Measurements from ENCODE around the gene NOVA2. TPM values are rescaled to one million over a fixed set of nuclear protein-coding genes. Genes with fewer than 3 reads are reported as not detected.

The NOVA2 gene
- total and polyA plus RNA-seq, 2 donors (not counting 1 experiment from before 2014, with no cell fraction given), result not detected

- no peak for ATAC-seq (ENCODE audit: low read depth)
- Histone ChIP-seq H3K79me2 (ENCODE audit: control insufficient read depth, insufficient read depth, low read length) (no peaks in the 10 kb centered on the region), H2AFZ (ENCODE audit: insufficient read depth, low read depth, low read length, poor library complexity, severe bottlenecking) (no peak overlapping the region), H3K27me3 (replicated peaks in 1 of 4; ENCODE audit: control extremely low read depth in 1 of 4, control insufficient read depth in 3 of 4, insufficient read depth in 4 of 4, low read length in 3 of 4) (peaks cover 0 to 7% (median 0%) of the 10 kb centered on the region in 4 experiments), H3K27ac (ENCODE audit: low read length in 2 of 2) (no peak overlapping the region), H3K36me3 (replicated peaks in 1 of 2; ENCODE audit: control extremely low read depth in 1 of 2, control insufficient read depth in 1 of 2, extremely low read depth in 1 of 2, insufficient read depth in 2 of 2, low read length in 1 of 2) (no peaks in the 10 kb centered on the region), H4K20me1 (ENCODE audit: control insufficient read depth, insufficient read depth, low read length, poor library complexity, severe bottlenecking) (no peaks in the 10 kb centered on the region), H3K9ac (ENCODE audit: low read length) (no peak overlapping the region), H3K4me1 (ENCODE audit: control insufficient read depth in 2 of 2, insufficient read depth in 2 of 2, low read length in 2 of 2) (no peaks in the 10 kb centered on the region), H3K4me2 (replicated peaks; ENCODE audit: low read depth, low read length, poor library complexity, severe bottlenecking) (no peak overlapping the region), H3K9me3 (ENCODE audit: control extremely low read depth in 1 of 3, control insufficient read depth in 2 of 3, insufficient read depth in 1 of 3, low read length in 2 of 3) (no peaks in the 10 kb centered on the region), H3K4me3 (ENCODE audit: control extremely low read depth in 1 of 5, extremely low read depth in 1 of 5, insufficient read depth in 1 of 5, low read depth in 2 of 5, low read length in 4 of 5) (no peak overlapping the region)
- TF ChIP-seq CTCF (IDR thresholded peaks at IDR 0.05), result no peak
- no peak for TF ChIP-seq EZH2 (IDR thresholded peaks at IDR 0.05; ENCODE audit: borderline replicate concordance, insufficient read depth, low read depth, low read length, poor library complexity, severe bottlenecking)
- intact Hi-C loops (cut with micrococcal nuclease), result no loop called here
- Mint-ChIP-seq H3K4me1 (no peaks in the 10 kb centered on the region), H3K9me3 (ENCODE audit: insufficient read depth) (no peaks in the 10 kb centered on the region), H3K4me3 (no peak overlapping the region), H3K27ac (no peak overlapping the region), H3K27me3 (peaks cover 10% of the 10 kb centered on the region)
- WGBS (ENCODE audit: insufficient coverage), result 50% methylated on average over 2 of the region's 4 CpGs
- ChIA-PET CTCF (interaction anchor here (0.6 to 0.7 kb wide), 2 partner anchors 13 to 479 kb away, joined by 3 read pairs; no protein-coding TSS in a partner anchor), POLR2A (no interaction called here)
- no peak for DNase-seq
These were observed 54.9 kb downstream of the NOVA2 start for GRCh38 chr19:45918721-45919120.

GRCh38 chr19:45917421-45918091 is 56.1 kb downstream of the NOVA2 start:
- no peak for DNase-seq
- intact Hi-C loops (cut with micrococcal nuclease), result no loop called here

More at GRCh38 chr19:45917421-45918091, 56.1 kb downstream of the NOVA2 start:
- no peak overlapping the region for H3K4me3 Mint-ChIP-seq
- H3K4me1 Mint-ChIP-seq, result no peaks in the 10 kb centered on the region
- H3K4me3 ChIP-seq (ENCODE audit: control extremely low read depth in 1 of 5, extremely low read depth in 1 of 5, insufficient read depth in 1 of 5, low read depth in 2 of 5, low read length in 4 of 5), result no peak overlapping the region
- no peak for TF ChIP-seq EZH2 (IDR thresholded peaks at IDR 0.05; ENCODE audit: borderline replicate concordance, insufficient read depth, low read depth, low read length, poor library complexity, severe bottlenecking)
- TF ChIP-seq CTCF (IDR thresholded peaks at IDR 0.05), result no peak
- no peaks in the 10 kb centered on the region for H3K4me1 ChIP-seq (ENCODE audit: control insufficient read depth in 2 of 2, insufficient read depth in 2 of 2, low read length in 2 of 2)
- ATAC-seq (ENCODE audit: low read depth), result no peak
- H4K20me1 ChIP-seq (ENCODE audit: control insufficient read depth, insufficient read depth, low read length, poor library complexity, severe bottlenecking), result no peaks in the 10 kb centered on the region
- H2AFZ ChIP-seq (ENCODE audit: insufficient read depth, low read depth, low read length, poor library complexity, severe bottlenecking), result no peak overlapping the region
- H3K9ac ChIP-seq (ENCODE audit: low read length), result no peak overlapping the region
- no peaks in the 10 kb centered on the region for H3K9me3 Mint-ChIP-seq (ENCODE audit: insufficient read depth)
- H3K79me2 ChIP-seq (ENCODE audit: control insufficient read depth, insufficient read depth, low read length), result no peaks in the 10 kb centered on the region
- H3K27ac Mint-ChIP-seq, result no peak overlapping the region
- H3K27me3 ChIP-seq (replicated peaks in 1 of 4; ENCODE audit: control extremely low read depth in 1 of 4, control insufficient read depth in 3 of 4, insufficient read depth in 4 of 4, low read length in 3 of 4), result peaks cover 0 to 15% (median 0%) of the 10 kb centered on the region in 4 experiments
- H3K36me3 ChIP-seq (replicated peaks in 1 of 2; ENCODE audit: control extremely low read depth in 1 of 2, control insufficient read depth in 1 of 2, extremely low read depth in 1 of 2, insufficient read depth in 2 of 2, low read length in 1 of 2), result no peaks in the 10 kb centered on the region
- no CpG with 5 or more reads among the region's 4 CpGs for WGBS (ENCODE audit: insufficient coverage)
- no peak overlapping the region for H3K27ac ChIP-seq (ENCODE audit: low read length in 2 of 2)
- ChIA-PET CTCF (no interaction called here), POLR2A (interaction anchor here (0.6 kb wide), 1 partner anchor 650 kb away, joined by 3 read pairs; no protein-coding TSS in a partner anchor)
- peaks cover 19% of the 10 kb centered on the region for H3K27me3 Mint-ChIP-seq
- no peaks in the 10 kb centered on the region for H3K9me3 ChIP-seq (ENCODE audit: control extremely low read depth in 1 of 3, control insufficient read depth in 2 of 3, insufficient read depth in 1 of 3, low read length in 2 of 3)
- no peak overlapping the region for H3K4me2 ChIP-seq (replicated peaks; ENCODE audit: low read depth, low read length, poor library complexity, severe bottlenecking)

All from B cell (primary cell).